GM18867 (cell line): Measurements from ENCODE around the gene EP400.

Experiments
- ATAC-seq: cut with Tn5 transposase; IDR thresholded peaks from one replicate; pipeline ENCODE4 v1.9.1; 2021; ENCODE audit warnings: mild to moderate bottlenecking, moderate library complexity; ENCODE audit not compliant: unreplicated experiment

Gene EP400

DNA sequence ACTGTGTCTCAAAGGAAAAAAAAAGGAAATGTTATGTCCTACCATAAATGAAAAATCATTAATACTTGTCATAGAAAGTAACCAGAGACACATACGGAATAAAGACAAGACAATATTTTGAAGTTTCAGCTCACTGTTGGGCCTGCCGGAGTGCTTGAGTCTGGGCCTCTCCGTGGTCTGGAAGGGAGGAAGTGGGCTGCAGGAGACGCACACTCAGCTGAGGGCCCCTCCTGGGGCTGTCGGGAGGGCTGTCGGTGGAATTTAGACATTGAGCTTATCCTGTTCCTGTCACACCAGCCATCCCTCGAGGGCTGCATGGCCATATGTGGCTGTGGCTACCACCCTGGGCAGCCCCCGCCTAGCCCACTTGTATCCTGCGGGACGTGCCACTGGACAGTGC, 113.7 kb downstream of the EP400 start:
- no peak for ATAC-seq

DNA sequence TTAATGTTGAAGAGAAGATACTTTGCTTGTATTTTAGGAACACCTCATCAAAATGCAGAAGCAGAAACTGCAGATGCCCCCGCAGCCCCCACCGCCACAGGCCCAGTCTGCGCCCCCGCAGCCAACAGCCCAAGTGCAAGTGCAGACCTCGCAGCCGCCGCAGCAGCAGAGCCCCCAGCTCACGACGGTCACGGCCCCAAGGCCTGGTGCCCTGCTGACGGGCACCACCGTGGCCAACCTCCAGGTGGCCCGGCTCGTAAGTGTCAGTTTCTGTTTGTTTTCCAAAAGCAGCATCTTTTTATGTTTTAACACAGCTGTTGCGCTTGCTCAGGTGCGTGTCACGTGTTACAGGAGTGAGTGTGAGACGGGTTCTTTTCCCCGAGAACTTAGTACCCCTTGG, 114.9 kb downstream of the EP400 start:
- ATAC-seq: no peak

DNA sequence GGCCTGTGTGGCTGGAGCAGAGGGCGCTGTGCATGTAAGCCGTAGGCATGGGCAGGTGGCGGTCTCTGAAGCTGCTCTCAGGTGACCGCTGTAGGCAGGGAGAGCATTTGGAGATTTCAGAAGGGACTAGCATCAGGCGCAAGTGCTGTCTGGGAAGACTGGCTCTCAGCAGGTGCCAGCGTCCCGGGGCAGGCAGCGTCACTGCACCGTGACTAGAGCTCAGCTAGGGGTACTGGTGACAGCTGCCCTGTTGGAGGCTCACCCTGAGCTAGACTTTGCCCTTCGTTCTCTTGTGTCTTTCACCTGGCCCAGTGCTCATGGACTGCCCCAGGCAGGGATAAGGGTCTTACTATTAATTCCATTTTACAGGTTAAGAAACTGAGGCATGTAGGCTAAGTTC, 115.5 kb downstream of the EP400 start:
- ATAC-seq: no peak

DNA sequence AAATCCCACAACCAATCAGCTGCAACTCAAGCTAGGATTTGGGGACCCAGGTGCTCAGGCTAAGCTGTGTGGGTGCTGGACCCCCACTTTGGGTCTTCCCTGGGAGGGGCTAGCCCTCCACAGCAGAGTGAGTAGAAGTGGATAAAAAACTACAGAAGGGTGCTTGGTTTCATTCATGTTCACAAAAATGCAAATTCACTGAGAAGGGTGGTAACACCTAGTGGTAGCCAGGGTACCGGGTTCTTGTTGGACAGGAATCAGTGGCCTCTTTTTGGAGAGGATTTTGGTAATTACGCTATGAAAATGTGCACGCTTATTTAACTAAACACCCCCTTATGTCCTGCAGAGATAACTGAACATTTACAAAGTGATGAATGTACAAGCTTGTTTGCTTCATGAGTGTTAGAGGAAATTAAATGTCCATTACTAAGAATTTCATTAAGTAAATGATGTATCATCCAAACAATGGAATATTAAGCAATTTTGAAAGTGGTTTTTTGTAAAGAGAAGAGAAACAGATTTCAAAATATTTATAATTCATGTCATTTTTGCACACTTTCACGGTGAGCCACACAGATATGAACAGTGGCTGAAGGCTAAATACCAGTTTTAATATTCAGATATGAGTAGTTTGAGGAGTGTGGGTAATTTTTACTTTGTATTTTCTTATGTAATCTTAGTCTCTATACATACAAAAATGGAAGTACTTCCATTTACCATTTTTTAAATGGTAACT, 116.0 kb downstream of the EP400 start:
- ATAC-seq: no peak

DNA sequence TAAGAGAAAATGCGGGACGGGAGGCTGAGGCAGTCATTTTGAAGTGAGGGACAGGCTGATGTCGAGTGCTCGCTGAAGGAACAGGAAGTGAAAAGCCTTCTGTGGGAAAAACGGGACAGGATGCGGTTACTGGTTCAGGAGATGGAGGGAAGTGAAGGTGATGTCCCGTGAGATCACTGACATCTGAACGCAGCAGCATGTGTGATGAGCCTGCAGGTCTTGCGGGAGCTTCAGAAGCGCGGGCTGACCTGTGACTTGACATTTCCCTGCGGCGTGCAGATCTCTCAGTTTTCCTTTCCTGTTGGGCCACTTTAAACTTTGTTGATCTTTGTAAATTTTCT, 116.6 kb downstream of the EP400 start:
- ATAC-seq: no peak

DNA sequence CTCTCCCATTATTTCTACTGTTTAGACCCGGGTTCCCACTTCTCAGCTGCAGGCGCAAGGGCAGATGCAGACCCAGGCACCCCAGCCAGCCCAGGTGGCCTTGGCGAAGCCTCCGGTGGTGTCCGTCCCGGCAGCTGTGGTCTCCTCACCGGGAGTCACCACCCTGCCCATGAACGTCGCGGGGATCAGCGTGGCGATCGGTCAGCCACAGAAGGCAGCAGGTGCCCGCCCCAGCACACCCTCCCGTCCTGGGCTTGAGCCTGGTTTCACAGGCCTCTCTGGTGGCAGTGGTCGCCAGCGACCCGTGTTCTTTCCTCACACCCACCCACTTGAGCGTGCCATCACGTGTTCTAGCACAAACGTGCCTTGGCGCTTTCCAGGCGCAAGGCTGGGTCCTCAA, 117.0 kb downstream of the EP400 start:
- ATAC-seq: no peak

DNA sequence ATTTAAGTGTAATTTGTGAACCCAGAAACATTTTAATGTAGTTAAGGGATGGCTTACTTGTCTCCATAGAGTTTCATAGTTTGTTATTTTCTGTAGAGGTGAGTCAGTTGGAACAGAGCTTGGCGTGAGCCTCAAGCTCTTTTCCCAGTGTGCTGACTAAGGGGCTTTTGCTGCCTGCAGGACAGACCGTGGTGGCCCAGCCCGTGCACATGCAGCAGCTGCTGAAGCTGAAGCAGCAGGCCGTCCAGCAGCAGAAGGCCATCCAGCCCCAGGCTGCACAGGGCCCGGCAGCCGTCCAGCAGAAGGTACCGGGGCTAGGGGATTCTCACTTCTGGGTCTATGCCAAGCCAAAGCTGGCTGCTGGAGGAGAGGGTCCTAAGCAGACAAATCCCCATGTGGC, 117.4 kb downstream of the EP400 start:
- no peak for ATAC-seq

DNA sequence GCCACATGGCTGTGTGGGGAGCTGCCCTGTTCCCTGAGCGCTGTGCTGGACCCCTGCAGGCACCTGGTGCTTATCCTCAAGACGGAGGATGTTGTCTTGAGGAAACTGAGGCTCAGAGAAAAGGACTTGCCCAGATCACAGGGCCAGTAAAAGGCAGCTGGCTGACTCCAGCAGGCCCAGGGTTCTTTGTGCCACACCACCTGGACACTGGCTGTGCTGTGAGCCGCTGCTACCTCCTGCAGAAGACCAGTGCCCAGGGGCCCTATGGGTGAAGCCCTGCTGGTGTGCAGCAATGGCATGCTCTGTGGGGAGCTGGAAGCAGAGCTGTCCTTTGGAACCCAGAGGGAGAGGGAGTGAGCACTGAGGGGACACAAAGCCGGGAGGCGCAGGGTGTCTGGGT, 118.5 kb downstream of the EP400 start:
- ATAC-seq: no peak

DNA sequence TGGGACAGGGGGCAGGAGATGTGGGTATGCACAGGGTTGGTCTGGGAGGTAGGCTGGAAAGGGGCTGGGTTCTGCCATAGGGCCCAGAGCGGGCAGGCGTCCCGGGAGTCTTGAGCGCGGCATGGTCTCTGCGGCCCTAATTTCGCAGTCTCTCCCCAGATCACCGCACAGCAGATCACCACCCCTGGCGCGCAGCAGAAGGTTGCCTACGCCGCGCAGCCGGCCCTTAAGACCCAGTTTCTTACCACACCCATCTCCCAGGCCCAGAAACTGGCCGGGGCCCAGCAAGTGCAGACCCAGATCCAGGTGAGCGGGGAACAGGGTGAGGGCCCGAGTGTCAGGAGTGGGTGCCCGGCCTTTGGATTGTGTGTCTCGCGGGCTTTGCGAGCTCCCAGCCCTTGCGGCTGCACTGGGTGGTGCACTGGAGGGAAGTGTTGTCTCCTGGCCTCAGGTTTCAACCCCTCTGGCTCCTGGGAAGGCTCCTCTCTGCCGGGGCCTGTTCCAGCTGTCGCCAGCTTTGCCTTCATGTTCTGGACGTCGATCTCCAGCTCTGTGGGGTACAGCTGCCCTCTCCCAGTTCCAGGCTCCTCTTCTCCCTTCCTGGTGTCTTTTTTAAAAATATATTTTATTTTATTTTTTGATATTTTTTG, 119.7 kb downstream of the EP400 start:
- no peak for ATAC-seq

DNA sequence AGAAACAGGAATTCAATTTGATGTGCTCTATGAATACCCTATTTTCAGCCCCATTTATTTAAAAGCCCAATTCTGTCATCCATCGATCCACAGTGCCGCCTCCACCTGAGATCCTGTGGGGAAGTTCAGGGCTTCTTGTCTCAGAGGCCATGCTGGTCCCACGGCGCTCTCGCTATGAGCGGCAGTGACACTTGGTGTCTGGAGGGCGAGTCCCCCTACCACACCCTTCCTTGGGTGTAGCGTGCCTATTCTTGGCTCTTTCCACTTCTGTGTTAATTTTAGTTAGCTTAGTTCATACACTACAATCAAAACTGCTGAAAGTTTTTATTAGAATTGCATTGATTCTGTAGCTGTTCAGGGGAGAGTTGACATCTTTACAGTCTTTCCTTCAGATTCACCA, 120.6 kb downstream of the EP400 start:
- ATAC-seq: no peak

DNA sequence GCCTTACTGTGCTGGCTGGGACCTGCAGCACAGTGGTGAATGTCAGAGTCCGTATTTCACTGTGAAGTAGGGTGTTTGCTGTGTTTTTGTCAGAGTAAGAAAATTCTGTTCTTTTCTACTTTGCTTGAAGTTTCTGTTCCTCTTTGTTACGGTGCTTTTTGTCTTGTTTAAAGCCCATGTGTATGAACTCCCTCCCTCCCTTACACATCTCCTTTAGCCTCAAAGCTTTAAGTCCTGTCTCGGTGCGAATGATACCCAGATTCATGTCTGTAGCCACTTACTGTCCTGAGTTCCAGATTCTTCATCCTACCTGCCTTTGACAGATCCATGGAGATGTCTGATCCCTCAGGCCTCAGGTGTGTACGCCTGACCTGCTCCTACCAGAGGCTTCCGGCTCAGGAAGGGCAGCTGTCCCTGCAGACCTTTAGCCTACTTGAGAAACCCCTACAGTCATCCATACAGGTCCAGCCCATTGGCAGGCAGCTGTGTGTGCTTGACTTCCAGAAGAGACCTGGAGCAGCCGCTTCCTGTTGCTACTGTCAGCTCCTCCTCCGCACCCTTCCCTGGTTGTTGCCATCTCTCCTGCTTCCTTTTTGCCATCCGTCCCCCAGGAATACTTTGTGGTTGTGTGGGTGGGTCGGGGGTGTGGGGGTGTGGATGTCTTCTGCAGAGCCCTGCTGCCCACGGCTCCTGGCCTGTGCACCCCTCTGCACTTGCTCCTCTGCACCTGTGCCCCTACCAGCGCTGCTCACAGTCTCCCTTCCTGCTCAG, 121.5 kb downstream of the EP400 start:
- ATAC-seq: peak; percentile 84

DNA sequence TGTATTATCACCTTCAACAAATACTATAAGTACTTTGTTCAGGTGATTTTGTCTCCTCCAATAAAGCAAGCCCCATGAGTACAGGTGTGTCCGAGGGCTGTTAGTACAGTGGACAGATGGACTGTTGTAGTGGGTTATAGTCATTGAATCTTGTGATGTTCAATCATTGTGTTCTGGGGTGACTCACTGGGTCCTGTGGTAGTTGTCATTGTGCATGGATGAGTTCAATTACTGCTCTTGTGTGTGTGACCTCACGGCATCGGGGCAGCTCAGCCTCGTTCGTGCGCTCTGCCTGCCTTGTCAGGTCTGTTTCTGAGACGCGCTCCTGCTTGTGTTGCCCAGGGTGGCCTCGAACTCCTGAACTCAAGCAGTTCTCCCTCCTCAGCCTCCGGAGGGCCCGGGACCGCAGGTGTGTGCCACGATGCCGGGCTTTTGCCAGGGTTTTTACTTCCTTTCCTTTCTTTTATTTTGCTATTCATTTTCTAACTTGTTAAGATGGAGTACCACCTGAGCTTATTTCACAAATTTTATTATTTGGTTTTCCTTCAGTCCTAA, 122.2 kb downstream of the EP400 start:
- ATAC-seq: no peak

DNA sequence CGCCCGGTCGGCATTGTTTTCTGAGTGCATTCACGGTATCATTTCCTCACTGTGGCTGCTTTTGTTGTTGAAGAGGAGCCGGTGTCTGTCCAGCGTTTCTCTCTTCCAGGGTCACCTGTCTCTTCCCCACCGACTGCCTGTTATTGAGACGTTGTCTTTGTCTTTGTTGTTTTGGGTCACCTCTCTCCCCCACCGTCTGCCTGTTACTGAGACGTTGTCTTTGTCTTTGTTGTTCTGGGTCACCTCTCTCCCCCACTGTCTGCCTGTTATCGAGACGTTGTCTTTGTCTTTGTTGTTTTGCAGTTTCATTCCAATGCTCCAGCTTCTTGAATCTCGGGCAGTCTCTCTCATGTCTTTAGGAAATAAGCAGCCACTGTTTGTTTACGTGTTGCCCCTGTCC, 124.5 kb downstream of the EP400 start:
- ATAC-seq: no peak

DNA sequence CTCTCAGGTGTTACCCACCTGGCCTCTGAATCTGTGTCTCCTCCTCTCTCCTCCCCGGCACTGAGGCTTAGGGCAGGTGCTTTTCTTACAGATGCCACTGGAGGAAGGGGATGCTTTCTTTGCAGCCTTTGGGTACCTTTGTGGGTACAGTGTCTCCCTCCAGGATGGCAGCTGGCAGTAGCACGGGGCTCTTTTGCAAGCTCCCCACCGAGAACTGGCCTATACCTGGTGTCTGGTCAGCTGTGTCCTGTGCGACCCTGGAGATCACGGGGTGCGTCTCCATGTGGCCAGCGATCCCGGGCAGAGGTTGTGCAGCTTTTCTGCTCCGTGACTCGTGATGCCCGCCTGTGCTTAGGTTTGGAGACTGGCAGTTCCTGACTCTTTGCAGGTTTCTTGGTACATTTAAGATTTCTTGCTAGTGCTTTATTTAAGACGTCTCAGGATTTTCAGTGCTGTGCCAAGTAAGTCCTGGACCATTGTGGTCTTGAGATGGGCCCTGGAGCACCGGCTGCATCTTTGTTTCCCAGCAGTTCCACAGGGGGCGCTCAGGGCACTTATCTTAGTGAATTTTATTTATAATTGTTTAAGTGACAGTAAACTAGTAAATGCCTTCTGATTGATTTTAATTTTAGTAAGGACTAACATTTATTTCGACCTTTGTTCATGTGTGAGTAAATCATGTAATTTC, 125.4 kb downstream of the EP400 start:
- ATAC-seq: no peak

DNA sequence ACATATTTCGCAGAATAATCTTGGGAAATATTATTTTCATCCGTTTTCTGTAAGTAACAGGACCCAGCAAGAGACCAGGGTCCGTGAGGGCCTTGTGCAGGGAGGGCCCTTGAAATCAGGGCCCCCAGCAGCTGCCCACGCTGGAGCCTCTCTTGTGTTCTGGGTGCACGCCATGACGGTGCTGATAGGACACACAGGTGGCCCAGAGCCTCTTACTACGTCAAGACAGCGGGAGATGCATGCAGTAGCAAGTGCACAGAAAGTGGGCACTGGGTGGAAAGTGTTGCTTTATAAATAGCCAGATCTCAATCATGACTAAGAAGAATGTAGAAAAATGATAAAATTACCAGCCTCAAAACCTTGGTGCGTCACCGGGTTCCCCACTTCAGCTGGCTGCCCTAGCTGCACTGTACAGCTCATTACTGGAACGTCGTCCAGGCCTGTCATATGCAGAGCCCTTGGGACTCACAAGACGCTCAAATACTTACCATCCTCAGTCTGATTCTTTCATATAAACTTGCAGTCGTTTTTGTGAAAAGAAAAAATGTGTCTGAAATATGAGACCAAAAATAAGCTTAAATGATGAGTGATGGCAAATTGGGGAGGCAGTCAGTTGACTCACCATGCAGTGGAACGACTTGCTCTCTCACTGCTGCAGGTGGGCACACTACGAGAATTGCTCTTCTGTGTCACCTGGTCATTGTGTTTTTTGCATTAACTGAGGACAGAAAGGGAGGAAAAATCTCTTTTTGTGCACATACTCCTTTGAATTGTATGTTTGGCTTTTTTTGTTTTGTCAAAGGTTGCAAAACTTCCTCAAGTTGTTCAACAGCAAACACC, 126.2 kb downstream of the EP400 start:
- no peak for ATAC-seq

DNA sequence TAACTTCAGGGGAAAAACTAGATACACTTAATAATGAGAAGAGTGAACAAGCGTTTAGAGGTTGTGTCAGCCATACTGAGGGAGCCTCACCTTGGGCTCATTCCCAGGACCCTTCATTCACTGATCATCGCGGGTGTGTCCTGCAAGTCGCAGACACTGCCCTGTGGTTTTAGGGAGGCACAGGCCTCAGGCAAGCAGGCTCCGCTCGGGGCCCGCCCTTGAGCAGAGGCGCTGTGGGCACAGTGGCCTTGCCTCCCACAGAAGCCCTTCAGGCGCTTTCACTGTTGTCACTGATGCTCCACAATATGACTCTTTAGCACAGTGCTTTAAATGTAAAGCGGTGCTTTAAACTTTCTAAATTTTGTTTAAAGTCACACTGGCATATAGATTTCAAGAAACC, 127.0 kb downstream of the EP400 start:
- no peak for ATAC-seq

DNA sequence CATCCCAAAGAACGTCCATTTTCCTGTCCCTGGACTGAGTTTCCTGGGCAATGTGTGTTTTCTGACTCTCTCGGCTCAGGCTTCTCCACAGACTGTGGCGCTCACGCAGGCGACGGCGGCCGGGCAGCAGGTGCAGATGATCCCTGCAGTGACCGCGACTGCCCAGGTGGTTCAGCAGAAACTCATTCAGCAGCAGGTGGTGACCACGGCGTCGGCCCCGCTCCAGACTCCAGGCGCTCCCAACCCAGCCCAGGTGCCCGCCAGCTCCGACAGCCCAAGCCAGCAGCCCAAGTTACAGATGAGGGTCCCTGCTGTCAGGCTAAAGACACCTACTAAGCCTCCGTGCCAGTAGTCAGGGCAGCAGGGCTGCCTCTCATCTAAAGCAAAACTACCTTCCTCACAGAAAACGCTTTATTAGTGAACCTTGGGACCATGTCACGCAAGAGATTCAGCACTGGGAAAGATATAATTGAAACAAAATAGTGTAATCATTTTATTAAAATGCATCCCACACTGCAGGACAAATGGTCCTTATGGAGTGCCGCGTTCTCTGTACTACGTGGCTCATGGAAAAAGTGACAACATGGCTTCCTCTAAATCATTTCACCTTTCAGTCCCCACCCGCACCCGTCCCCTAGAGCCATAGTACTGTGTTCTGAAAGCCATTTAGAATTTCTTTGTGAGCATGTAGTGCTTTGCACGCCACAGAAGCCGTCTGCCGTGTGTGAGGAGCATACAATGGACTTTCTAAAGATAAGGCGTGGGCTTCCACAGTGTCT, 127.8 kb downstream of the EP400 start:
- no peak for ATAC-seq

DNA sequence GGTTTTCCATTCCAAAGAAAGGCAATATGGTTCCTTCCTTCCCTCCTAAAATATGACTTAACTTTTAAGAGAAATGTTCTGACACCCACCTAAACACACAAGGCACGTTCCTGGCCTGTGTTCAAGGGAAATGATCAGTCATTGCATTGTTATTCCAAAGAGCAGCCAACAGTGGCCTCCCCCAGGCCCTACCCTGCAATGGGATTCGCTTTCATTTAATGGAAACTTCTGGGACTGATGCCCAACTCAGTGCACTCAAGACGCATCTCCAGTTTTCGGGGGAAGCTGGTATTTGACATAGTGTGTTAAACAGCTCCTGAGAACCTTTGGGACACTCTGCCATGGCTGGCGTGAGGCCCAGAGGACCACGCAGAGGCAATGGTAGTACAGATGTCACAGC, 128.4 kb downstream of the EP400 start:
- ATAC-seq: no peak

DNA sequence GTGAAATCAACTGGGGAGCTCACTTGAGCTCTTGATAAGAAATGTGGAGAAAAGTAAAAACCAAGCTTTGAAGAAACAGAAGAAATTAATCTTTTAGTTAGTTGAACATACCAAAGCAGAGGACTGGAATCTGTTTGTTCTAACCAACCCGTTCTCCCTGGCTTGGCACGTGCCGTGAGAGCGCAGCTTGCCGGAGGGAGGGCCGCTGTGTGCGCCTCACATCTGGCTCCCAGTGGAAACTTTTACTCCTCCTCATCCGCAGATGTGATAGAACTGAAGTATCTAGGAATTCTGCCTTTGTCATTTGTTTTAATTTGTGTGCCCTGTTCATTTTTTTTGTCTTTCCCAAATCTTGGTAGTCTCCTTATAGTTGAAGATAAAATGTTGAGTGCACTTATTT, 129.5 kb downstream of the EP400 start:
- ATAC-seq: no peak

DNA sequence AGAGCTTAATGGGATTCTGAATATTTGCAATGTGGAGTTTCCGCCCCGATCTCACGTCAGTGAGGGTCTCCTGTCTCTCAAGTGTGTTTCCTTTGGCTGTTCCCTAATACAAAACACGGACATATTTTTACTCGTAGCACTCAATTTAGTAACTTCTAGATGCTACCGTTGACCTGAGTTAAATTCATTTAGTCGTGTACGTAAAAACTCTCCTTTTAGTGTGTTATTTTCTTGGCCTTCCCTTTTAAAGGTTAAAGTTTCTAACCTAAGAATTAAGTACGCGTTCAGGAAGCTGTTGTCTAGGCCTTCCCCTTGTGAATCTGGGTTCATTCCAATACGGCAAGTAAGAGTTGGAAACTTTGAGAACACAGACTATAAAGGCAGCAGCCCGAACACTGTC, 130.0 kb downstream of the EP400 start:
- ATAC-seq: no peak
